C4-2B (cell line): ENCODE results near the gene SOX1.

Experiments used
- H3K27ac ChIP-seq: fragments of 450-650 bp; 2 replicates; pipeline ENCODE4 v1.5.1; 2017
- CTCF ChIP-seq: fragments of 450-650 bp; conservative IDR thresholded peaks from 2 replicates; pipeline ENCODE4 v1.5.1; 2017; ENCODE audit warnings: mild to moderate bottlenecking
- ZFX ChIP-seq: fragments of 450-650 bp; IDR thresholded peaks from 2 replicates; pipeline ENCODE4 v1.6.1; 2017

Gene SOX1

DNA sequence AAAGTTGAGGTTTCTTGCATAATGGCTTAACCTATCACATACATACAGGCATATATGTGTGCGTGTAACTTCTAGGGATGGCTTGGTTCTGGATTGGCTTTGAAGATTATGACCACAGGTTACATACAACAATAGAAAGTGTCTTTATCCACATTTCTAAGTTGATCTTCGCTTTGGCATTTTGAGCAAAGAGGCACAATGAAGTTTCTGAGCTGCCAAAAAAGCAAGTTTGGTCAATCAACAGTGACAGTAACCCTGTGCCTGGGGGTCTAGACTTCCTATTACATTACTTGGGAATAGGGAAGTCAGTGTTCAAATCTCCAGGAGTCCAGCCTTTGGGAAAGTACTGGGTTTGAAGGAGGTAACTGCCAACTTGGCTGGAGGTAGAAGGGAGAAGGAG, 3.1 kb upstream of the SOX1 start:
- TF ChIP-seq CTCF (no peak), ZFX (no peak)
- no peak overlapping the region for H3K27ac ChIP-seq

GRCh38 chr13:112064222-112064621, 2.7 kb upstream of the SOX1 start:
- TF ChIP-seq ZFX (no peak), CTCF (no peak)
- no peak overlapping the region for H3K27ac ChIP-seq

GRCh38 chr13:112065521-112065866, 1.5 kb upstream of the SOX1 start:
- no peak for TF ChIP-seq CTCF
- no peak for TF ChIP-seq ZFX
- H3K27ac ChIP-seq: no peak overlapping the region

DNA sequence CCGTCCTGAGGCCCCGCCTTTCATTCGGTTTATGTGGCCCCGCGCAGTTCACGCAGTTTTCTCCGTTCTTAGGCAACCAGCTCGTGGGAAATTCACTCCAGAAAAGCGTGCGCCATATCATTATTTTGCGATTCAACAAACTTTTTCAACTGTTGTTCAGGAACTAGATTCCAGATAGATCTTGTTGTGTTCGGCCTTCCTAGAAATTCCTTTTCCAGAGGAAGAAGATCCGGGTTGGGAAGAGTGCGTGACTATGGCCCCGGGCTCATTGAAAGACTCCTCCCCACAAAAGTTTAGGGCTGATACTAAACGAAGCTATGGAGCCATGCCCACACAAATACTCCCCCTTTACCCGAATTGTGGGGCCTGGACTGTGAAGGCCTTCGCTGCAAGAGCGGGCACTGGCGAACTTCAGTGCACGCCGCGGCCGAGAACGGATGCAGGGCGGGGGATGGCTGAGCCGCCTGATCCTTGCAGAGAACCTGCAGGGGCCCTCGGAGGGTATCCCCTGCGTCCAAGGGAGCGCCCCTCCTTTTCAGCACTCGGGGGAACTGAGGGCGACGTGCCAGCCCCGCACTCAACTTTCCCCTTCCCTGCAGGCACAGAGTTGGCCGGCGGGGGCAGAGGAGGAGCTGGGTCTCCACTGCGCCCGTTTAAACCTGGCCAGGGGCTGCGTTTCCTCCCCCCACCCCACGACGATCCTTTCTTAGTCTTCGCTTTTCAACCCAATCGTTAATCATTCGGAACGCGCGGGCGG, 904 bp upstream of the SOX1 start:
- TF ChIP-seq ZFX (no peak), CTCF (no peak)

GRCh38 chr13:112066624-112067004, 335 bp upstream of the SOX1 start:
- H3K27ac ChIP-seq: no peak overlapping the region

More for the DNA sequence above, 904 bp upstream of the SOX1 start:
- H3K27ac ChIP-seq: no peak overlapping the region

GRCh38 chr13:112067871-112068539, 1.1 kb downstream of the SOX1 start:
- TF ChIP-seq ZFX (no peak), CTCF (no peak)
- no peak overlapping the region for H3K27ac ChIP-seq

More at GRCh38 chr13:112066624-112067004, 335 bp upstream of the SOX1 start:
- no peak for TF ChIP-seq CTCF
- no peak for TF ChIP-seq ZFX

GRCh38 chr13:112068540-112069060, 1.7 kb downstream of the SOX1 start:
- TF ChIP-seq CTCF (no peak), ZFX (no peak)
- H3K27ac ChIP-seq: no peak overlapping the region
